Measurements from ENCODE around the gene NOB1.
"Not testable (repeated sequence)": the region's sequence is repeated elsewhere in the genome, so short reads cannot be mapped to it uniquely, and the experiment has no call there.

The NOB1 gene

GRCh38 chr16:69769404-69769803 lies 14.7 kb upstream of the NOB1 start:
- no peak for DNase-seq (ENCODE audit: low spot score)
- TF ChIP-seq CTCF (IDR thresholded peaks at IDR 0.05; ENCODE audit: extremely low read depth, missing control alignments) = no peak

GRCh38 chr16:69768666-69769065 lies 13.9 kb upstream of the NOB1 start:
- no peak for DNase-seq (ENCODE audit: low spot score)
- TF ChIP-seq CTCF (IDR thresholded peaks at IDR 0.05; ENCODE audit: extremely low read depth, missing control alignments) = no peak

GRCh38 chr16:69767459-69768229 lies 12.9 kb upstream of the NOB1 start:
- no peak for DNase-seq (ENCODE audit: low spot score)
- no peak for TF ChIP-seq CTCF (IDR thresholded peaks at IDR 0.05; ENCODE audit: extremely low read depth, missing control alignments)

- DNase-seq (ENCODE audit: low spot score) = no peak
- no peak for TF ChIP-seq CTCF (IDR thresholded peaks at IDR 0.05; ENCODE audit: extremely low read depth, missing control alignments)
Measured at GRCh38 chr16:69763599-69763942, 8.8 kb upstream of the NOB1 start.

- peak; percentile 31 for DNase-seq (ENCODE audit: low spot score)
Measured at GRCh38 chr16:69762814-69763598, 8.3 kb upstream of the NOB1 start.

GRCh38 chr16:69761983-69762813 lies 7.5 kb upstream of the NOB1 start, which contains the start of gene WWP2:
Gene WWP2 (plus strand): TSS chr16:69762332. CDS start chr16:69787011, 24,679 bp downstream.
- peak; percentile 91 for DNase-seq (ENCODE audit: low spot score)
- TF ChIP-seq CTCF (IDR thresholded peaks at IDR 0.05; ENCODE audit: extremely low read depth, missing control alignments) = no peak

More at GRCh38 chr16:69762814-69763598, 8.3 kb upstream of the NOB1 start:
- no peak for TF ChIP-seq CTCF (IDR thresholded peaks at IDR 0.05; ENCODE audit: extremely low read depth, missing control alignments)

GRCh38 chr16:69757375-69757774 lies 2.6 kb upstream of the NOB1 start:
- DNase-seq (ENCODE audit: low spot score) = not testable (repeated sequence)
